Activated CD8-positive, alpha-beta memory T cell treated with anti-CD3 and anti-CD28 coated beads, Interleukin-2, amount 50 U/mL, for 1 hour (primary cell): ENCODE measurements around the gene ERVV-1.
"Not testable (repeated sequence)": the region's sequence is repeated elsewhere in the genome, so short reads cannot be mapped to it uniquely, and the experiment has no call there.

Source experiments
- DNase-seq: peaks from one replicate; pipeline ENCODE4 v3.0.0-alpha.2; 2020; ENCODE audit errors: extremely low read depth

The ERVV-1 gene

GRCh38 chr19:53013621-53014020 is at the start of gene ERVV-1:
Gene ERVV-1 (plus strand): TSS chr19:53013921. CDS start chr19:53014091, 170 bp downstream.
- DNase-seq: no peak

GRCh38 chr19:52967772-52968171 is 45.9 kb upstream of the ERVV-1 start:
- DNase-seq: no peak

- DNase-seq: no peak
Measured at GRCh38 chr19:52981329-52981728, 32.4 kb upstream of the ERVV-1 start.

- DNase-seq: not testable (repeated sequence)
Measured at GRCh38 chr19:52983167-52983566, 30.6 kb upstream of the ERVV-1 start.

GRCh38 chr19:52987221-52987620 is 26.5 kb upstream of the ERVV-1 start:
- DNase-seq: no peak

- DNase-seq: no peak
Measured at GRCh38 chr19:52988506-52988905, 25.2 kb upstream of the ERVV-1 start.

- no peak for DNase-seq
Measured at GRCh38 chr19:52990759-52991418, 22.8 kb upstream of the ERVV-1 start.

GRCh38 chr19:52991484-52991883 is 22.2 kb upstream of the ERVV-1 start:
- DNase-seq: no peak

- DNase-seq: no peak
Measured at GRCh38 chr19:52992109-52993004, 21.4 kb upstream of the ERVV-1 start.

- DNase-seq: peak; percentile 47
Measured at GRCh38 chr19:52993342-52994178, 20.2 kb upstream of the ERVV-1 start.

GRCh38 chr19:52995711-52996110 is 18.0 kb upstream of the ERVV-1 start:
- DNase-seq: no peak

GRCh38 chr19:52997975-52998374 is 15.7 kb upstream of the ERVV-1 start:
- DNase-seq: no peak

GRCh38 chr19:53002479-53002878 is 11.2 kb upstream of the ERVV-1 start:
- DNase-seq: no peak

GRCh38 chr19:53004242-53004641 is 9.5 kb upstream of the ERVV-1 start:
- no peak for DNase-seq

- DNase-seq: no peak
Measured at GRCh38 chr19:53007200-53007599, 6.5 kb upstream of the ERVV-1 start.

- DNase-seq: no peak
Measured at GRCh38 chr19:53007606-53008005, 6.1 kb upstream of the ERVV-1 start.

GRCh38 chr19:53008061-53008778 is 5.5 kb upstream of the ERVV-1 start:
- DNase-seq: no peak

- DNase-seq: no peak
Measured at GRCh38 chr19:53010494-53010893, 3.2 kb upstream of the ERVV-1 start.

- DNase-seq: no peak
Measured at GRCh38 chr19:53012006-53012405, 1.7 kb upstream of the ERVV-1 start.

GRCh38 chr19:53015159-53015558 is 1.4 kb downstream of the ERVV-1 start:
- DNase-seq: no peak

- no peak for DNase-seq
Measured at GRCh38 chr19:53015730-53016129, 2.0 kb downstream of the ERVV-1 start.

- DNase-seq: no peak
Measured at GRCh38 chr19:53019684-53020083, 6.0 kb downstream of the ERVV-1 start.
